HL-60 (cell line): ENCODE results near the gene MYO1D.

ENCODE experiments used
- GABPA ChIP-seq: IDR thresholded peaks from 2 replicates; pipeline ENCODE4 v1.6.1; 2012; ENCODE audit warnings: low read depth
- POLR2AphosphoS5 ChIP-seq: IDR thresholded peaks from 2 replicates; pipeline ENCODE4 v1.6.1; 2012; ENCODE audit warnings: low read depth
- REST ChIP-seq: IDR thresholded peaks from 2 replicates; pipeline ENCODE4 v1.6.1; 2012; ENCODE audit warnings: low read depth; ENCODE audit not compliant: insufficient replicate concordance
- TF ChIP-seq, protein P1 (sequence below): IDR thresholded peaks from one replicate; pipeline ENCODE4 v1.5.1; 2011; ENCODE audit warnings: low read length, control low read depth, inconsistent platforms; ENCODE audit not compliant: insufficient read depth

DNA sequence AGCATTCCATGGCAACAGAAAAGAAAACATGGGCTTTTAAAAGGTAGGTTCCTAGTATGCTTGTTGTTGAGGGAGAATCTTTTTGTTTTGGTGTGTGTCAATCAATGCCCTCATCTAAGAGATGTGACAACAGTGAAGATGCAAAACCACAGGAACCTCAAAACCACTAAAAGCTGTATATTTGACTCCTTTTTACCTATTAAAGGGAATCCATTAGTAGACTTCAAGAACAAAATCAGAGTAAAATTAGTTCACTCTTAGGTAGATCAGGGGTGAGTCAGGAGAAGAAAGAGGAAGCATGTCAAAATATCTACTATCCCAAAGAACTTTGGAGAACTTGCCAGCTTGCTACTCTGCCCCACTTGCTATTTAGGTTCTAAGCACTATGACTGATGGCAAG, 301.1 kb downstream of the MYO1D start:
- TF ChIP-seq, protein P1, sequence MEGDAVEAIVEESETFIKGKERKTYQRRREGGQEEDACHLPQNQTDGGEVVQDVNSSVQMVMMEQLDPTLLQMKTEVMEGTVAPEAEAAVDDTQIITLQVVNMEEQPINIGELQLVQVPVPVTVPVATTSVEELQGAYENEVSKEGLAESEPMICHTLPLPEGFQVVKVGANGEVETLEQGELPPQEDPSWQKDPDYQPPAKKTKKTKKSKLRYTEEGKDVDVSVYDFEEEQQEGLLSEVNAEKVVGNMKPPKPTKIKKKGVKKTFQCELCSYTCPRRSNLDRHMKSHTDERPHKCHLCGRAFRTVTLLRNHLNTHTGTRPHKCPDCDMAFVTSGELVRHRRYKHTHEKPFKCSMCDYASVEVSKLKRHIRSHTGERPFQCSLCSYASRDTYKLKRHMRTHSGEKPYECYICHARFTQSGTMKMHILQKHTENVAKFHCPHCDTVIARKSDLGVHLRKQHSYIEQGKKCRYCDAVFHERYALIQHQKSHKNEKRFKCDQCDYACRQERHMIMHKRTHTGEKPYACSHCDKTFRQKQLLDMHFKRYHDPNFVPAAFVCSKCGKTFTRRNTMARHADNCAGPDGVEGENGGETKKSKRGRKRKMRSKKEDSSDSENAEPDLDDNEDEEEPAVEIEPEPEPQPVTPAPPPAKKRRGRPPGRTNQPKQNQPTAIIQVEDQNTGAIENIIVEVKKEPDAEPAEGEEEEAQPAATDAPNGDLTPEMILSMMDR, result no peak
- TF ChIP-seq POLR2AphosphoS5, result no peak
- no peak for TF ChIP-seq REST
- no peak for TF ChIP-seq GABPA
